Hematopoietic multipotent progenitor cell treated with erythropoietin and hydrocortisone succinate and interleukin-3 and kit ligand, for 17 days (in vitro differentiated cells): ENCODE measurements around the gene SLCO3A1.

Experiments used
- DNase-seq: peaks from one replicate; pipeline ENCODE4 v3.0.0-alpha.2; 2015; ENCODE audit warnings: low spot score

The SLCO3A1 gene

GRCh38 chr15:91882858-91883586, 29.5 kb downstream of the SLCO3A1 start:
- DNase-seq, result no peak

GRCh38 chr15:91884606-91885005, 31.1 kb downstream of the SLCO3A1 start:
- no peak for DNase-seq

- no peak for DNase-seq
Measured at GRCh38 chr15:91885054-91885453, 31.5 kb downstream of the SLCO3A1 start.

- DNase-seq, result no peak
Measured at GRCh38 chr15:91885714-91886270, 32.3 kb downstream of the SLCO3A1 start.

GRCh38 chr15:91886878-91887277, 33.4 kb downstream of the SLCO3A1 start:
- no peak for DNase-seq

GRCh38 chr15:91887321-91887720, 33.8 kb downstream of the SLCO3A1 start:
- DNase-seq, result no peak

- DNase-seq, result no peak
Measured at GRCh38 chr15:91887921-91888373, 34.4 kb downstream of the SLCO3A1 start.

GRCh38 chr15:91889111-91889815, 35.8 kb downstream of the SLCO3A1 start:
- no peak for DNase-seq

GRCh38 chr15:91890614-91891013, 37.1 kb downstream of the SLCO3A1 start:
- DNase-seq, result no peak

- DNase-seq, result no peak
Measured at GRCh38 chr15:91891101-91891500, 37.6 kb downstream of the SLCO3A1 start.

GRCh38 chr15:91891788-91892345, 38.4 kb downstream of the SLCO3A1 start:
- DNase-seq, result no peak

GRCh38 chr15:91892436-91892835, 38.9 kb downstream of the SLCO3A1 start:
- DNase-seq, result no peak

- DNase-seq, result no peak
Measured at GRCh38 chr15:91894606-91895005, 41.1 kb downstream of the SLCO3A1 start.

GRCh38 chr15:91895051-91895450, 41.5 kb downstream of the SLCO3A1 start:
- DNase-seq, result no peak

GRCh38 chr15:91896341-91897055, 43.0 kb downstream of the SLCO3A1 start:
- no peak for DNase-seq

- no peak for DNase-seq
Measured at GRCh38 chr15:91897585-91898372, 44.3 kb downstream of the SLCO3A1 start.

- no peak for DNase-seq
Measured at GRCh38 chr15:91898843-91899242, 45.3 kb downstream of the SLCO3A1 start.

GRCh38 chr15:91904942-91905341, 51.4 kb downstream of the SLCO3A1 start:
- no peak for DNase-seq

- DNase-seq, result no peak
Measured at GRCh38 chr15:91908391-91908790, 54.9 kb downstream of the SLCO3A1 start.

- DNase-seq, result no peak
Measured at GRCh38 chr15:91909111-91909510, 55.6 kb downstream of the SLCO3A1 start.

GRCh38 chr15:91909574-91909973, 56.1 kb downstream of the SLCO3A1 start:
- DNase-seq, result no peak
